HL-60 (cell line): ENCODE results near the gene DUS4L.
A peak's percentile ranks its signal among the peaks of the same experiment; 100 is the strongest.

Source experiments
- DNase-seq, 2 experiments: peaks; one replicate each; pipeline ENCODE4 v3.0.0-alpha.2; 2010 to 2020; ENCODE audit warnings: low read depth in 1 of 2, low spot score in 1 of 2
- H3K27ac ChIP-seq: fragments of 250-450 bp; sonication (Bioruptor Pico); replicated peaks from 2 replicates; pipeline ENCODE4 v1.5.1; 2020; ENCODE audit warnings: mild to moderate bottlenecking, moderate library complexity
- H3K27me3 ChIP-seq: fragments of 250-450 bp; sonication (Bioruptor Pico); 2 replicates; pipeline ENCODE4 v1.5.1; 2021; ENCODE audit warnings: mild to moderate bottlenecking, moderate library complexity; ENCODE audit not compliant: insufficient read depth, poor library complexity, severe bottlenecking
- H3K4me3 ChIP-seq: replicated peaks from 2 replicates; pipeline ENCODE4 v1.5.1; 2011; ENCODE audit warnings: mild to moderate bottlenecking, control low read depth, low read length; ENCODE audit not compliant: insufficient read depth
- CTCF ChIP-seq: IDR thresholded peaks from one replicate; pipeline ENCODE4 v1.5.1; 2011; ENCODE audit warnings: low read length, control low read depth, inconsistent platforms; ENCODE audit not compliant: insufficient read depth
- GABPA ChIP-seq: IDR thresholded peaks from 2 replicates; pipeline ENCODE4 v1.6.1; 2012; ENCODE audit warnings: low read depth
- POLR2AphosphoS5 ChIP-seq: IDR thresholded peaks from 2 replicates; pipeline ENCODE4 v1.6.1; 2012; ENCODE audit warnings: low read depth
- REST ChIP-seq: IDR thresholded peaks from 2 replicates; pipeline ENCODE4 v1.6.1; 2012; ENCODE audit warnings: low read depth; ENCODE audit not compliant: insufficient replicate concordance
- SPI1 ChIP-seq: IDR thresholded peaks from 2 replicates; pipeline ENCODE4 v1.6.1; 2012; ENCODE audit warnings: low read depth, mild to moderate bottlenecking, borderline replicate concordance
- long read RNA-seq: library from polyadenylated mRNA; unstranded; transcript quantifications from one replicate; pipeline ENCODE4 v2.0.0, GENCODE V29; 2020

DUS4L gene
- long read RNA-seq, transcript DUS4L-201 (8 exons, 2,220 nt), result major isoform, 9 of 74 reads
- long read RNA-seq, partial matches to known transcripts, result 15 of 74 reads
- long read RNA-seq, other reads (novel, unspliced or antisense), result 50 of 74 reads

- H3K27ac ChIP-seq, result peak within 1 kb of the TSS; percentile 92
- DNase-seq, result peak in 1 of 2 experiments; percentile 72
- H3K27me3 ChIP-seq, result no peaks in the 10 kb centered on the region
- H3K4me3 ChIP-seq, result peak within 1 kb of the TSS; percentile 94
- TF ChIP-seq POLR2AphosphoS5, result peak; percentile 87
- no peak for TF ChIP-seq CTCF
- TF ChIP-seq SPI1, result 0 out of 2 replicates have a peak, but pooled peaks have one; percentile 1
- peak; percentile 44 for TF ChIP-seq REST
These were observed at the start of gene DUS4L, which contains the start of gene COG5 for GRCh38 chr7:107563775-107564552. Gene DUS4L (plus strand): TSS chr7:107563971. CDS start chr7:107567071, 3,100 bp downstream. Gene COG5 (minus strand): TSS chr7:107563920. CDS start chr7:107563896, 24 bp downstream.

- TF ChIP-seq POLR2AphosphoS5 (no peak), CTCF (no peak), GABPA (no peak), SPI1 (no peak), REST (no peak)
- H3K4me3 ChIP-seq, result no peak overlapping the region
- no peak for DNase-seq
These were observed 37.1 kb upstream of the DUS4L start for GRCh38 chr7:107526672-107527071.

GRCh38 chr7:107527196-107527595, 36.6 kb upstream of the DUS4L start:
- DNase-seq, result no peak
- TF ChIP-seq GABPA, result no peak
- TF ChIP-seq REST, result no peak
- no peak for TF ChIP-seq CTCF
- no peak for TF ChIP-seq POLR2AphosphoS5
- no peak for TF ChIP-seq SPI1

More at GRCh38 chr7:107526672-107527071, 37.1 kb upstream of the DUS4L start:
- Histone ChIP-seq H3K27ac (no peak overlapping the region), H3K27me3 (no peaks in the 10 kb centered on the region)

More at GRCh38 chr7:107527196-107527595, 36.6 kb upstream of the DUS4L start:
- Histone ChIP-seq H3K4me3 (no peak overlapping the region), H3K27ac (no peak overlapping the region), H3K27me3 (no peaks in the 10 kb centered on the region)
